Esophagus squamous epithelium (tissue), 4 donors: ENCODE results near the gene SULT1E1.

Experiments
- CTCF ChIP-seq, 6 experiments: fragments of 450-650 bp in 4 of 6; fragments of 200-600 bp in 2 of 6; sonication (generic) in 2 of 6; IDR thresholded peaks; one replicate each; pipeline ENCODE4 v1.5.1; 2016 to 2019; ENCODE audit warnings: antibody characterized with exemption in 6 of 6, mild to moderate bottlenecking in 4 of 6, moderate library complexity in 4 of 6
- POLR2A ChIP-seq, 4 donors: fragments of 450-650 bp; IDR thresholded peaks; one replicate each; pipeline ENCODE4 v1.6.1; 2017; ENCODE audit warnings: antibody characterized with exemption in 4 of 4, mild to moderate bottlenecking in 4 of 4, moderate library complexity in 3 of 4

- TF ChIP-seq CTCF (IDR thresholded peaks at IDR 0.05) = no peak
- TF ChIP-seq POLR2A (IDR thresholded peaks at IDR 0.05) = no peak
Measured at GRCh38 chr4:69849969-69850368, 10.0 kb downstream of the SULT1E1 start.
